GM21528 (cell line): ENCODE measurements around the gene DHRS1.
"Not testable (repeated sequence)": the region's sequence is repeated elsewhere in the genome, so short reads cannot be mapped to it uniquely, and the experiment has no call there.

Experiments used
- ATAC-seq: cut with Tn5 transposase; IDR thresholded peaks from one replicate; pipeline ENCODE4 v1.9.1; 2021; ENCODE audit warnings: mild to moderate bottlenecking, moderate library complexity; ENCODE audit not compliant: unreplicated experiment, low FRiP score

The DHRS1 gene

DNA sequence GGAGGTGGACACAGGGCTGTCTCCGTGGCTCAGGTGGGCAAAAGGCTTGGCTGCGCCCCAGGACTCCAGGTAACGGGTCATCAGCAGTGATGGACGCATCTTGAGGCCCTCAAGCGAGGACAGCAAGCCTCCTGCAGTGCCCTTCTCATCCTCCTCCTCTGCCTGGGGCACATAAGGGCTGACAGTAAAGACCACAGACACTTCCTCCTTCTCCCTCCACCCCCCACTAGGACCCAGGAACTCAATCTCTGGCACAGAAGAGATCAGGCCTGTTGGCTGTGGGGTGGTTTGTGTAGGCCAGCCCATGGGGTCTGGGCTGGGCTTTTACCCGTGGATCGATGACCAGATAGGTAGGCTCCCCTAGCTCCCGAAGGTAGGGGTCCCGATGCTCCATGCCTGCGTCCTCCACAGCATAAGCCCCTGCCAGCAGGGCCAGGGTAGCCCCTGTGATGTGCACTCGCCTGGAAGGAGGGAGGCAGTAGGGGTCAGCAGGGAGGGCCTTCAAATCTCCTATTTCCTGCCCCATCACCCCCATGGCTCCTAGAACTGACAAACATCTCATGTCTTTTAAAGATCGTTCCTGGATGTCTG is 29.6 kb upstream of the DHRS1 start:
- no peak for ATAC-seq

DNA sequence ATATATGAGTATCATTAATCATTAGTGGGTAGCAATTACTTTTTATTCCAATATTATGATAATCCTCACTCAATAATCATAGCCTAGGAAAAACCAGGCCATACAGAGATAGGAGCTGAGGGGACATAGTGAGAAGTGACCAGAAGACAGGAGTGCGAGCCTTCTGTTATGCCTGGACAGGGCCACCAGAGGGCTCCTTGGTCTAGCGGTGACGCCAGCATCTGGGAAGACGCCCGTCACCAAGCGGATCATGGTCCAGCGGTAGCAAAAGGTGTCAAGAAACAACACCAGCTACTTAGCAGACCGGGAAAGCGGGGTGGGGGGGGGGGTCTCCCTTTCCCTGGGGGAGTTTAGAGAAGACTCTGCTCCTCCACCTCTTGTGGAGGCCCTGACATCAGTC is 28.3 kb upstream of the DHRS1 start:
- not testable (repeated sequence) for ATAC-seq

- no peak for ATAC-seq
Observed at GRCh38 chr14:24327303-24327702, 27.7 kb upstream of the DHRS1 start.

DNA sequence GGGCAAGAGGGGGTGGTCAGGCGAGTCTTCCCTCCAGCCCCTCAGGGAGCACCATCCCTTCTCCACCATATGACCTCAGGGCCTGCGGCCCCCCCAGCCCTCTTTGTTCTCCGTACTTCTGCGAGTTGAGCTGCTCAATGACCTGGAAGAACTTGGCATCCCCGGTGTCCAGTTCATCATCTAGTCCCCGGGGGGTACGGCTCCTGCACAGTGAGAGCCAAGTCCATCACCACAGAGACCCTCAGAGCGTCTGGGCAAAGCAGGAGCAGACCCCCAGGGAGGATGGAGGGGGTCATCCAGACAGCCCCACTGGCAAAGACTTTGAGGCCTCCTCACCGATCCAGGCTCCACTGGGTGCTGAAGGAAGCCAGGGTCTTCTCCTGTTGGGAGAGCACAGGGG is 26.4 kb upstream of the DHRS1 start:
- no peak for ATAC-seq

DNA sequence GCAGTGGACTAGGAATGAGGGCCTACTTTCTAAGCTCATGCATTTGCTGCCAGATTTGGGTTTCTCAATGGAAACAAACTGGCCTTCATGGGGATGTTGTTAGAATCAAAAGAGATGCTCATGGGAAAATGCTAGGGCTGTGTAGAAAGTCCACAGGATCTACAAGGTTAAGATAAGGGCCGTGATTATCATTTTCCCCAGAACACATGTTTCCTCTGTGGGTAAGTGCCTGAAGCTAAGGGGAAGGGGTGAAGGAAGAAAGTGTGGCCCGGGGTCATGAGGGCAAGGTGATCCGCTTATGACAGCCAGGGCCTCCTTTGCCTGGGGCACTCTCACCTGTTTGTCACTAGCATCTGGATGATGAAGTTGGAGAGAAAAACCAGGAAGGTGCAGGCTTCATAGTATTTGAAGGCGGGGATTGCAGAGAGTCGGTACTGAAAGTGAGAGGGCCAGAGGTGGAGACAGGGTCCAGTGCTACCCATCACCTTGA is 25.5 kb upstream of the DHRS1 start:
- ATAC-seq, result no peak

GRCh38 chr14:24324024-24324423 is 24.4 kb upstream of the DHRS1 start:
- no peak for ATAC-seq

GRCh38 chr14:24323341-24323740 is 23.8 kb upstream of the DHRS1 start:
- ATAC-seq, result no peak

GRCh38 chr14:24322672-24323071 is 23.1 kb upstream of the DHRS1 start:
- ATAC-seq, result no peak

GRCh38 chr14:24321212-24321975 is 21.8 kb upstream of the DHRS1 start:
- ATAC-seq, result no peak

DNA sequence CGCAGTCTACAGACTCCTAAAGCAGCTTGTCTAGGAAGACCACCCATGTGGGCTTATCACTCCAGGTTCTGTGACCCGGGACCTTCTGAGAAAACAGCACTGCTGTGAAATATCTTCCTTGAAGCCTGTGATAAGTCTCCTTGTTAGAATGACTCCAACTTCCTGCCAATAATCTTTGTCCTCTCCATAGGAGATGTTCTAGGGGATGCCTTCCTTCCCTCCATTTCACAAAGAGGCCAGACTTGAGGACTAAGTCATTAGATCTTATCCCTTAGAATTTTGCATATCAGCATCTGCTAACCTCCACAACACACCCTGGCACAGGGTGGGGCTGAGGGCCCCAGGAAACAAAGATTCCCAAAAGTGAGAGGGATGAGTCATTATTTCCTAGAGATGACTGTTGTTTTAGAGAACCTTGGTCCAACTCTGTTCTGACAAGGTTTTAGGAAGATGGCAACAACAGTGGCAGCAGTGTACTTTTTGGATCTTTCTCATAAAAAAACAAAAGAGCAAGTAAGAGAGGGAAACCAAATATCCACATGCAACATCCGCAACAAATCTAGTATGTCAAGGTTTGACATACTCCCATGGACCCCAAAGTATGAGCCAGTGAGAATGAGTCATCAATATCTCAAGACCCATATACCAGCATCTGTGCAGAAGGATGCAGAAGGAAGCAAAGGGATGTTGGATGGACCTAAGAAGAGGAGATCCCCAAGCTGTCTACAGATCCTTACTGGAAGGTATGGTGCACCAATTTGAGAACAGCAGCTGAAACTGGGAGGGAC is 17.8 kb upstream of the DHRS1 start:
- ATAC-seq, result no peak

GRCh38 chr14:24316597-24316950 is 17.0 kb upstream of the DHRS1 start:
- ATAC-seq, result no peak

GRCh38 chr14:24315807-24316596 is 16.4 kb upstream of the DHRS1 start:
- ATAC-seq, result no peak

DNA sequence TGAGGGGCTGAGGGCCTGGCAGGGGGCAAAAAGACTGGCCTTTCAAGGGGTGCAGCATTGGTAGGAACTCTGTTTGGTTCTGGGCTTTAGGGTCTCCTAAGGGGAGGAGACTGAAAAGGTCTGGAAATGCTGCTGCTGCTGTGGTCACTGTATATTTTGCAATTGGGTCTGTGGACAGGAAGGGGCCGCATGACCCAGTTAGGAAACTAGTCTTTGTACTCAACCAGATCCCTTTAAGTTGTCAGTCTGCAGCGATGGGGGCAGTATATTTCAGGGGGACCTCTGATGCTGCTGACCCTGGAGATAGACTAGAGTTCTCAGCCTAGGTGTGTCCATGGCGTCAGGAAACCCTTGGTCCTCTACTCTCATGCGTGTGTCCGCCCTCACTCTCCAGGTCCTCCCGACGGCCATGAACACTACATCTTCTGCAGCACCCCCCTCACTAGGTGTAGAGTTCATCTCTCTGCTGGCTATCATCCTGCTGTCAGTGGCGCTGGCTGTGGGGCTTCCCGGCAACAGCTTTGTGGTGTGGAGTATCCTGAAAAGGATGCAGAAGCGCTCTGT is 15.7 kb upstream of the DHRS1 start:
- ATAC-seq, result no peak

GRCh38 chr14:24314377-24315193 is 15.0 kb upstream of the DHRS1 start:
- ATAC-seq, result no peak

DNA sequence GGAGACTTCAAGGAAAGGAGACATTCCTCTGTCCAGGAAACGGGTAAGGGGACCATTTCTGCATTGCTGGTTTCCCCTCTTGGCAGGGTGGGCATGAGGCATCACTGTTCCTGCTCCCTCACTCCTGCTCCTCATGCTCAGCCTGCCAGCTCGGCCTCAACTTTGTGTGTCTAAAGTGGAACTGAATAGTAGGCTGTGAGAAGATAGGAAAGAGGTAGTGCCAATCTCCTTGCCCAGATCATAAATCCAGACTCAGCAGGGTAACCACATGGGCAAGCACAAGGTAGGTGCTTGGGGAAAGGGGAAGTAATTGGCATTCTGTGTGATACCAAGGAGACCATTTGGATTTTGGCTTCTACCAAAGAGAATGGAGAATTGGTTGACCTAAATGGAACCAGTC is 14.3 kb upstream of the DHRS1 start:
- no peak for ATAC-seq

- no peak for ATAC-seq
Observed at GRCh38 chr14:24312736-24313507, 13.3 kb upstream of the DHRS1 start.

- no peak for ATAC-seq
Observed at GRCh38 chr14:24311837-24312615, 12.4 kb upstream of the DHRS1 start.
